ENCODE measurements around the gene ARSG. TPM values are rescaled to one million over a fixed set of nuclear protein-coding genes. Genes with fewer than 3 reads are reported as not detected.
"Not testable (repeated sequence)": the region's sequence is repeated elsewhere in the genome, so short reads cannot be mapped to it uniquely, and the experiment has no call there.

The ARSG gene
- polyA plus RNA-seq, 1 of the 3 experiments (the other 2 are of a cell fraction), result 0.41 TPM

- Histone ChIP-seq H3F3A (replicated peaks; ENCODE audit: insufficient read depth) (no peaks in the 10 kb centered on the region), H3K4me3 (ENCODE audit: low read depth in 2 of 2, low read length in 1 of 2) (no peak overlapping the region), H3K9me2 (no peaks in the 10 kb centered on the region), H3K27ac (ENCODE audit: low read depth in 2 of 2, low read length in 1 of 2) (no peak overlapping the region), H3K4me2 (no peak overlapping the region), H3K9ac (no peak overlapping the region), H2AFZ (ENCODE audit: low read depth) (no peak overlapping the region), H3K4me1 (ENCODE audit: control insufficient read depth in 1 of 2, insufficient read depth in 2 of 2, low read depth in 1 of 2, low read length in 1 of 2) (no peaks in the 10 kb centered on the region), H3K27me3 (ENCODE audit: insufficient read depth) (peaks cover 7% of the 10 kb centered on the region; the same call in 1 of the 2 replicates), H3K36me3 (replicated peaks in 1 of 2; ENCODE audit: control insufficient read depth in 1 of 2, insufficient read depth in 2 of 2, low read length in 1 of 2) (no peaks in the 10 kb centered on the region), H3K79me2 (ENCODE audit: insufficient read depth) (no peaks in the 10 kb centered on the region), H3K9me3 (no peaks in the 10 kb centered on the region), H4K20me1 (ENCODE audit: insufficient read depth) (no peaks in the 10 kb centered on the region)
- DNase-seq, result no peak
- 59% methylated on average over 8 of the region's 8 CpGs for WGBS (ENCODE audit: low lambda C conversion rate)
- CTCF ChIA-PET, result interaction anchor here (0.8 to 1.5 kb wide), 2 partner anchors 44 to 45 kb away, joined by 3 read pairs; no protein-coding TSS in a partner anchor
- TF ChIP-seq RXRA (IDR thresholded peaks at IDR 0.05; ENCODE audit: borderline replicate concordance, low read depth) (no peak), TCF12 (IDR thresholded peaks at IDR 0.05) (no peak)
- POLR2A ChIA-PET, result no interaction called here
Measured at GRCh38 chr17:68307443-68307842, 16.1 kb downstream of the ARSG start.

GRCh38 chr17:68308486-68308885, 17.2 kb downstream of the ARSG start:
- CTCF ChIA-PET; H3K27me3 ChIP-seq (ENCODE audit: insufficient read depth); H3K9me3 ChIP-seq; DNase-seq; H3K4me3 ChIP-seq (ENCODE audit: low read depth in 2 of 2, low read length in 1 of 2); H3K79me2 ChIP-seq (ENCODE audit: insufficient read depth); H3K36me3 ChIP-seq (replicated peaks in 1 of 2; ENCODE audit: control insufficient read depth in 1 of 2, insufficient read depth in 2 of 2, low read length in 1 of 2); H3K9me2 ChIP-seq; H3K4me2 ChIP-seq; H3K9ac ChIP-seq; H4K20me1 ChIP-seq (ENCODE audit: insufficient read depth); H3K27ac ChIP-seq (ENCODE audit: low read depth in 2 of 2, low read length in 1 of 2); H3F3A ChIP-seq (replicated peaks; ENCODE audit: insufficient read depth); H2AFZ ChIP-seq (ENCODE audit: low read depth); H3K4me1 ChIP-seq (ENCODE audit: control insufficient read depth in 1 of 2, insufficient read depth in 2 of 2, low read depth in 1 of 2, low read length in 1 of 2); POLR2A ChIA-PET: not testable (repeated sequence)
- WGBS (ENCODE audit: low lambda C conversion rate), result 84% methylated on average over 7 of the region's 7 CpGs

- not testable (repeated sequence) for H3K9ac ChIP-seq
- CTCF ChIA-PET, result interaction anchor here (3.5 kb wide), 1 partner anchor 90 kb away, joined by 14 read pairs; no protein-coding TSS in a partner anchor
- 76% methylated on average over 26 of the region's 28 CpGs for WGBS (ENCODE audit: low lambda C conversion rate)
Measured at GRCh38 chr17:68309066-68309670, 17.9 kb downstream of the ARSG start.

GRCh38 chr17:68310152-68310551, 18.9 kb downstream of the ARSG start:
- Histone ChIP-seq H3K9me2 (no peaks in the 10 kb centered on the region), H2AFZ (ENCODE audit: low read depth) (no peak overlapping the region), H3K79me2 (ENCODE audit: insufficient read depth) (no peaks in the 10 kb centered on the region), H3K4me1 (ENCODE audit: control insufficient read depth in 1 of 2, insufficient read depth in 2 of 2, low read depth in 1 of 2, low read length in 1 of 2) (no peaks in the 10 kb centered on the region), H3F3A (replicated peaks; ENCODE audit: insufficient read depth) (no peaks in the 10 kb centered on the region), H3K27ac (ENCODE audit: low read depth in 2 of 2, low read length in 1 of 2) (no peak overlapping the region), H3K9ac (no peak overlapping the region), H3K4me3 (ENCODE audit: low read depth in 2 of 2, low read length in 1 of 2) (no peak overlapping the region), H3K4me2 (no peak overlapping the region), H3K36me3 (replicated peaks in 1 of 2; ENCODE audit: control insufficient read depth in 1 of 2, insufficient read depth in 2 of 2, low read length in 1 of 2) (no peaks in the 10 kb centered on the region), H3K27me3 (ENCODE audit: insufficient read depth) (peaks cover 7% of the 10 kb centered on the region; the same call in 1 of the 2 replicates), H4K20me1 (ENCODE audit: insufficient read depth) (no peaks in the 10 kb centered on the region), H3K9me3 (no peaks in the 10 kb centered on the region)
- ChIA-PET CTCF (interaction anchor here (3.5 kb wide), 1 partner anchor 89 kb away, joined by 14 read pairs; no protein-coding TSS in a partner anchor), POLR2A (no interaction called here)
- TF ChIP-seq MAX (IDR thresholded peaks at IDR 0.05; ENCODE audit: low read depth) (no peak), RFX5 (IDR thresholded peaks at IDR 0.05; ENCODE audit: low read length) (no peak), SIN3A (IDR thresholded peaks at IDR 0.05; ENCODE audit: borderline replicate concordance, low read depth, low read length) (no peak), EP300 (IDR thresholded peaks at IDR 0.05; ENCODE audit: borderline replicate concordance in 1 of 2, low read depth in 1 of 2, low read length in 1 of 2) (no peak), RAD21 (IDR thresholded peaks at IDR 0.05; ENCODE audit: low read length) (no peak), TEAD4 (IDR thresholded peaks at IDR 0.05; ENCODE audit: borderline replicate concordance, insufficient read depth) (no peak), ELF1 (IDR thresholded peaks at IDR 0.05) (no peak), MXI1 (IDR thresholded peaks at IDR 0.05; ENCODE audit: low read depth, low read length) (no peak), CTCF (IDR thresholded peaks at IDR 0.05) (no peak)
- WGBS (ENCODE audit: low lambda C conversion rate), result 56% methylated on average over 8 of the region's 8 CpGs
- no peak for DNase-seq

More at GRCh38 chr17:68309066-68309670, 17.9 kb downstream of the ARSG start:
- POLR2A ChIA-PET; H3K79me2 ChIP-seq (ENCODE audit: insufficient read depth); H3K27ac ChIP-seq (ENCODE audit: low read depth in 2 of 2, low read length in 1 of 2); H3K36me3 ChIP-seq (replicated peaks in 1 of 2; ENCODE audit: control insufficient read depth in 1 of 2, insufficient read depth in 2 of 2, low read length in 1 of 2); H3K9me3 ChIP-seq; H4K20me1 ChIP-seq (ENCODE audit: insufficient read depth); H3K4me1 ChIP-seq (ENCODE audit: control insufficient read depth in 1 of 2, insufficient read depth in 2 of 2, low read depth in 1 of 2, low read length in 1 of 2); H3K4me2 ChIP-seq; H3K9me2 ChIP-seq; H3F3A ChIP-seq (replicated peaks; ENCODE audit: insufficient read depth); H2AFZ ChIP-seq (ENCODE audit: low read depth); H3K4me3 ChIP-seq (ENCODE audit: low read depth in 2 of 2, low read length in 1 of 2); H3K27me3 ChIP-seq (ENCODE audit: insufficient read depth); DNase-seq: not testable (repeated sequence)

Measured in SK-N-SH (cell line).